GM21381 (cell line): ENCODE results near the gene IL23R.
"Not testable (repeated sequence)": the region's sequence is repeated elsewhere in the genome, so short reads cannot be mapped to it uniquely, and the experiment has no call there.

ENCODE experiments used
- ATAC-seq: cut with Tn5 transposase; IDR thresholded peaks from one replicate; pipeline ENCODE4 v1.9.1; 2021; ENCODE audit warnings: mild to moderate bottlenecking, moderate library complexity; ENCODE audit not compliant: unreplicated experiment

IL23R gene

DNA sequence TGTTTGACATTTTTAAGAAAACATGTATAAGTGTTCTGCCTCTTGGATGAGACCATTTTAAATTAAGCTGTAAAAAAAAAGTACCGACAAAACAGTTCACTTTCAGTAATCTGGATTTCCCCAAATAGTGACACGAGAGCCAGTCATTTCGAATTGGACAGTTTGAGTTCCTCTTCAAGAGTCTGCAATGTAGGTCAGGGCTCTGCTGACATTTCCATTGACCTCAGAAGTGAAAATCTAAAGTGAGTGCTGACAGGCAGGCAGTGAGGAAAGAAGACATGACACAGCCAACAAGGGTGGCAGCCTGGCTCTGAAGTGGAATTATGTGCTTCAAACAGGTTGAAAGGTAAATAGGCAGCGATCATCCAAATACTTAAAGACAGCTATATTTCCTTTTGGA lies at the start of gene IL23R:
Gene IL23R (plus strand): TSS at position 259 of the 400 bp plus-strand sequence. CDS start 1,667 bp downstream, outside the sequence.
- ATAC-seq, result peak; percentile 73

DNA sequence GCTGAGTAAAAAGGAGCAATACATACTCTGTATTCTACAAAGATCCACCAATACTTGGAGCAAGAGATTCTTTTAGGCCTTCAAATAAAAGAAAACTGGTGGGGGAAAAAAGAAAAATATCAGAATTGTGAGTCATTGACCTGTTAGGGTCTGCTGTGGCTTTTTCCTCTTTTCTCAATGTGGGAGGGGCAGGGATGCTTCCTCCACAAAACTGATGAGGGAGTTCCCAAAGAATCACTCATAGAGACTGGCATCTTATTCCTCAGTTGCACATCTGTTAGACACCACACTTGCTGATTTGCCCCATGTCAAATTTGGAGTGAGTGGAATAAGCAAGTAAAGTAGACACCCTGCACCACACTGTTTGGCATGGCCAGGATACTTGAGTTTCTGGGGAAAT lies 48.1 kb upstream of the IL23R start:
- no peak for ATAC-seq

GRCh38 chr1:67118646-67119045 lies 47.6 kb upstream of the IL23R start:
- ATAC-seq, result no peak

GRCh38 chr1:67120855-67121619 lies 45.2 kb upstream of the IL23R start:
- ATAC-seq, result no peak

DNA sequence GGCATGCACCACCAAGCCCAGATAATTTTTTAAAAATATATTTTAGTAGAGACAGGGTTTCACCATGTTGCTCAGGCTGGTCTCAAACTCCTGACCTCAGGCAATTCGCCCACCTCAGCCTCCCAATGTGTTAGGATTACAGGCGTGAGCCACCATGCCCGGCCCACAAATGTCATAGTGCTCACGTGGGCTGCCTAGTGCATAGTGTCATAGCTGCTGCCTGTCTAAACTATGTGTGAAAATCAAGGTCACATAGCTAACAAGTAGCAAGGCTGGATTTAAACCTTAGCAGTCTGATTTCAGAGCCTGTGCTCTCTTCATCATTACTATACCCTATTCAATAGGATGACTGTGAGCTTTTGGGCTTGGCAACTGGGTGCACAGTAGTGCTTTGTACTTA lies 41.8 kb upstream of the IL23R start:
- no peak for ATAC-seq

GRCh38 chr1:67126111-67126746 lies 40.0 kb upstream of the IL23R start:
- no peak for ATAC-seq

- no peak for ATAC-seq
Observed at GRCh38 chr1:67126974-67127373, 39.3 kb upstream of the IL23R start.

DNA sequence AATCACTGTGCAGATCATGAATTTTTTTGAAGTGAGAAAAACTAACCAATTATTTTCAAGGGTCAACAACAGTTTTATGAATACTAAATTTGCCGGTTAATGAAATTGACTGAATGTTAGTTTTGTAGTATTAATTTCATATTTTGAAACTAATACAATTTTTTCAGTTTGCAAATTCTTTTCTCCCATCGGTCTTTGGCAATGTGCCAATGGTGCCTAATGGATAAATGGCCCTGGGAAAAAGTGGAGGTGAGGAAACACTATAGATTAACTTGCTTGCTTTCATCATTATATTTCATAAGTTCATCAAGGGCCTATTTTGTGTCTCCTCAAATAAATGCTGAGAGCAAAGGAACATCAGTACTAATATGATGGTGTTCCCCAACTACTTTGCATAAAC lies 35.6 kb upstream of the IL23R start:
- no peak for ATAC-seq

DNA sequence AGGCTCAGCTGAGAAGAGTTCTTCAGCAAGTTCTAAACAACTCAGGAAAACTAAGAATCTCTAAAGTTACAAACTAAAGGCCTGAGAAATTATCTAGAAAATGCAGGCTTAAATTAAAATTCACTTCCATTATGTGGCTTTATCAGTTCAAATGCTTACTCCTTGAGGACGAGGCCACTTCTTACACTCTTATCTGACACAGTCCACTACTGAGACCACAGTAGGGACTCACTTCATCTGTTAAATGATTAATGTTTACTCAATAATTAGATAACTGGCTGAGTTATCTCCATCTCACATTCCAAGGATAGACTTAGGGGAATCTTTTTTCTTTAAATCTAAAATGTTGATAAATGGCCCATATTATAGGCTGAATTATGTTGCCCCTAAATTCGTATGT lies 33.1 kb upstream of the IL23R start:
- no peak for ATAC-seq

- ATAC-seq, result no peak
Observed at GRCh38 chr1:67134695-67135094, 31.6 kb upstream of the IL23R start, which contains the start of gene C1orf141. TSS of gene C1orf141 (minus strand) at chr1:67134970. CDS start at chr1:67127240, 7,730 bp downstream.

GRCh38 chr1:67135354-67135753 lies 30.9 kb upstream of the IL23R start:
- no peak for ATAC-seq

DNA sequence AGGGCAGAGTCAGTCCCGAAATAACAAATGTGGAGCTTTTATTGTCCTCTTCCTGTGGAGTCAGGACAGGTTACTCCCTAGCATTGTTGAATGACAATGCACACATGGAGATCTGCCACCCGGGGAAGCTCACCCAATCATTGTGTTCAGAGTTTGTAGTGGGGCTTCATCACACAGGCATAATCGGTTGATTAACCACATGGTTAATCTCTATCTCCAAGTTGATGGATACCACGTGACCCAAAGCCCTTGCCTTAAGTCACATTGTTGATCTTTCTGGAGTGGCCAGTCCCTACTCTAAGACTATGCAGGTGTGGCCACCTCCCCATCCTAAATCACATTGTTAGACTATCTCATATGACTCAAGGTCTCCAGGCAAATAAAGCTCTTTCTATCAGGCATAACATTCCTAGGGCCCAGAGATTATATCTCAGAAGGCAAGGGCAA lies 28.9 kb upstream of the IL23R start:
- no peak for ATAC-seq

DNA sequence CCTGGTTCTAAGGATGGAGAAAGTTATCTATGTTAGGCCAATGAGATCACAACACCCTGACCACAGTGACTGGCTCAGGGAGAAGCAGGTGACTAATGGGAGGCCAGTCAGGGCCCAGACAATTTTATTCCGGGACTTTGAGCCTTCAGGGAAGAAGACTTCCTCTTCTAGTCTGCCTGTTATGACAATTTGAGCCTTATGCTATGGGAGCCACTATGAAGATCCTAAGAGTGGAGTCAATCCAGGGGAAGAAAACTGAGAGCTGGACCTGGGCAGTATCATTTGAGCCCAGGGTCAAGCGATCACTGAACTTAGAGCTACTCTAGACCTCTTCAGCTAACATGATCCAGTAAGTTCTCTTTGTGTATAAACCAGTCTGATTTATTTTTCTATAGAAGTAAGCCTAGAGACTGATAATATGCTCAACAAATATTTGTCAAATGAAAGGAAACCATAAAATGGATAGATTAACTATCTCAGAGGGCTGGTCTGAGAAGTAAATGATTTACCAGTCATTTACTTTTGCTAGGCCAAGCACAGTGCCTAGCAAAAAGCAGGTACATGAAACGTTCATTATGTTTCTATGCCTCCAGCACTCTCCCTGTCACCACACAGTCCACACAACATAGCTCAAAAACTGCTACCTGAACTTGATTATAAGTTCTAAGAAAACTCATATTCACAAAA lies 27.3 kb upstream of the IL23R start:
- ATAC-seq, result no peak

DNA sequence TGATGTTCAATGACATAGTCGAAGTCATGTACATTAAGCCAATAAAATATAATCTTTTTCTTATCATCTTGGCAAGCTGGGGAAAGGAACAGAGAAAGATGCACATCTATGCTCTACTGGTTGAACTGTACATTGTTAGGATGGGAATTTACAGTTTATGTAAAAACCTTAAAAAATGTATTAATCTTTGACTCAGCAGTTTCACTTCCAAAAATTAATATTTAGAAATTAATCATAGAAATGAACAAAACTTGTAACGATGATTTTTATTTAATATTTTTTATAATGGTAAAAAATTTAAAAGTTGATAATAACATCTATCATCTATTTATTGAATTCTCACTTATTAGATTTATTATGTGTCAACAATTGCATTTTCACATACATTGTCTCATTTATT lies 25.8 kb upstream of the IL23R start:
- no peak for ATAC-seq

- not testable (repeated sequence) for ATAC-seq
Observed at GRCh38 chr1:67141832-67142231, 24.4 kb upstream of the IL23R start.

DNA sequence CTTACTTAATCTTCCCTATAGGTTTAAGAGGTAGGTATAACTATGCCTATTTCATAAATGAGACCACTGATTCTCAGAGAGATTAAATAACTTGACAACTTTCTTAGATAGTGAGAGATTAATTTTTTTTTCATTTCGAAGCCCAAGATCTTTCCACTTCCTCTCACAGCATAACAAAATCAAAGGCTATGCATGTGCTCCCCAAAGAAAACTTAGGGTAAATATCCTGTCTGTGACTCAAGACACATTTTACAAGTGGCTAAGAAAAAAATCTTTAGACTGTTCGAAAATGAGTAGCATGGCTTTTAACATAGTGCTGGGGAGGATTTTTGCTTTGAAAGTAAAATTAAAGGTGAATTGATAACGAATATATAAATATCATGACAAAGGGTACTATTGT lies 23.3 kb upstream of the IL23R start:
- ATAC-seq, result no peak

DNA sequence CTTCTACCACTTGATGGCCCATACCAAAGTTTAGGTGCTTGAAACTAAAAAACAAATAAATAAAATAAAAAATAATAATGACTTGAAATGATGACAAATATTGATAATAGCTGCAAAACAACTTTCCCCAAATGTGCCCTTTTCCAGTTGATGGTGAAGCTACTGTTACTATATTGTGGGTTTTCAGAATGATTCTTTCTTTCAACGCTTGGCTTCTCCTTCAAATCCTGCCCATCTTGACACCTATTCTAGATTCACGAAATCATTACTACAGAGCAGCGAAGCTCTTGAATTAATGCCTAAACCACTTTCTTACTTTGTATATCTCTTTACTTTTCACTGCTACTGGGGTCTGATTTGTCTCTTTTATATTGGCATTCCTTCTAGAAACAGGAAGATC lies 22.3 kb upstream of the IL23R start:
- ATAC-seq, result no peak

DNA sequence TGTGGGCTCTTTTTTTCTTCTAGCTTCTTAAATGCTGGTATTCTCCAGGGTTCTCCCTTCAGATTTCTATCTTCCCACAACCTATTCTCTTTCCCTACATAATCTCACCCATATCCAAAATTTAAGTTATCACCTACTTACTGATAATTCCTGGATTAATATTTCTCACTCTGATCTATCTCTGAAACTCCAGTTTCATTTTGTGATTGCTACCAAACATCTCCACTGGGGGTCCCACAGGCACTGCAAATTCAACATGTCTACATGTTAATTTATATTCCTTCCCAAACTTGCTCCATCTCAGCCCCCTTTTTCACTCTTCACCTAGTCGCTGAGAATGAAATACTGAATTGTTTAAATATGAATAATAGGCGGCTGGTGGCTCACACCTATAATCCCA lies 21.6 kb upstream of the IL23R start:
- ATAC-seq, result no peak

GRCh38 chr1:67146101-67146500 lies 20.2 kb upstream of the IL23R start:
- no peak for ATAC-seq

DNA sequence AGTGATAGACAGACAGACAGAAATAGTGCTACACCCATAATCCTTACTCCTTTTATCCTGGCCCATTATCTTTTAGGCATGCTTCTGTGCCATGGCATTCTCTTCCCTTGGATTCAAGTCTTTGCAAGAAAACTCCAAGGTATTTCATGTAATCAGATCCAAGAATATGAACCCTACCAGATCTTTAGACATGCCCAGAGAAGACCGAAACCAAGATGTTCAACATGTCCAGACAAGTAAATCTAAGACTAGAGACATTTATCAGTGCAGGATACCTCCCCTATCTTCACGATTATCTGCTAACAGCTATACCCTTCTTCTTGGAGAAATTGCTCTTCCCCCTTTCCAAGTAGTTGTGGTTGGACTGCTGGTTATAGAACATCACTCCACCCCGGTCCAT lies 19.7 kb upstream of the IL23R start:
- no peak for ATAC-seq

- not testable (repeated sequence) for ATAC-seq
Observed at GRCh38 chr1:67147973-67148372, 18.3 kb upstream of the IL23R start.
